ENCODE measurements around the gene COMMD10.
"Not testable (repeated sequence)": the region's sequence is repeated elsewhere in the genome, so short reads cannot be mapped to it uniquely, and the experiment has no call there.

Gene COMMD10

GRCh38 chr5:116104941-116105340, 20.1 kb downstream of the COMMD10 start:
- H2BK120ac ChIP-seq (ENCODE audit: low read depth, low read length); H3K36me3 ChIP-seq (ENCODE audit: control insufficient read depth in 1 of 2, insufficient read depth in 2 of 2, low read depth in 1 of 2, low read length in 2 of 2); H3K4me1 ChIP-seq (ENCODE audit: control insufficient read depth, insufficient read depth, low read depth, low read length); H3K18ac ChIP-seq (ENCODE audit: low read depth in 1 of 2, low read length in 2 of 2); H3K4me2 ChIP-seq (ENCODE audit: low read length, poor library complexity, severe bottlenecking); H3K23ac ChIP-seq (ENCODE audit: low read length in 2 of 2); H2BK5ac ChIP-seq (ENCODE audit: low read depth, low read length, poor library complexity, severe bottlenecking); H3K27ac ChIP-seq (ENCODE audit: low read length, poor library complexity, severe bottlenecking); H4K91ac ChIP-seq (ENCODE audit: low read length); DNase-seq; H3K9me3 ChIP-seq (ENCODE audit: control insufficient read depth, low read length); H3K27me3 ChIP-seq (ENCODE audit: control insufficient read depth in 1 of 2, insufficient read depth in 1 of 2, low read length in 2 of 2); H2BK15ac ChIP-seq (ENCODE audit: low read depth, poor library complexity, severe bottlenecking); H2BK12ac ChIP-seq (ENCODE audit: low read length in 2 of 2); H3K14ac ChIP-seq (ENCODE audit: low read length in 2 of 2); H3K4ac ChIP-seq (ENCODE audit: low read depth in 1 of 2, low read length in 2 of 2); H2AFZ ChIP-seq (ENCODE audit: low read depth, low read length); H2AK5ac ChIP-seq (ENCODE audit: low read length, severe bottlenecking); H3K4me3 ChIP-seq (ENCODE audit: insufficient read depth in 1 of 2, low read depth in 1 of 2, low read length in 2 of 2); H4K8ac ChIP-seq (ENCODE audit: low read length); H3K9ac ChIP-seq (ENCODE audit: low read length): not testable (repeated sequence)
- peaks cover 13% of the 10 kb centered on the region for H3K79me1 ChIP-seq (replicated peaks; ENCODE audit: low read length, poor library complexity, severe bottlenecking)
- 94% methylated on average over 2 of the region's 2 CpGs for WGBS

GRCh38 chr5:116115163-116115562, 30.3 kb downstream of the COMMD10 start:
- Histone ChIP-seq H2AK5ac (ENCODE audit: low read length, severe bottlenecking) (no peak overlapping the region), H4K8ac (ENCODE audit: low read length) (no peak overlapping the region), H3K23ac (ENCODE audit: low read length in 2 of 2) (no peak overlapping the region), H3K14ac (ENCODE audit: low read length in 2 of 2) (no peak overlapping the region), H3K79me1 (replicated peaks; ENCODE audit: low read length, poor library complexity, severe bottlenecking) (peaks cover 25% of the 10 kb centered on the region), H2BK12ac (ENCODE audit: low read length in 2 of 2) (no peak overlapping the region), H2BK15ac (ENCODE audit: low read depth, poor library complexity, severe bottlenecking) (no peak overlapping the region), H3K4ac (ENCODE audit: low read depth in 1 of 2, low read length in 2 of 2) (no peak overlapping the region), H3K18ac (ENCODE audit: low read depth in 1 of 2, low read length in 2 of 2) (no peak overlapping the region), H4K91ac (ENCODE audit: low read length) (no peak overlapping the region), H2BK5ac (ENCODE audit: low read depth, low read length, poor library complexity, severe bottlenecking) (no peak overlapping the region), H3K9me3 (ENCODE audit: control insufficient read depth, low read length) (peaks cover 20% of the 10 kb centered on the region), H3K4me1 (ENCODE audit: control insufficient read depth, insufficient read depth, low read depth, low read length) (no peaks in the 10 kb centered on the region), H3K9ac (ENCODE audit: low read length) (no peak overlapping the region), H3K36me3 (ENCODE audit: control insufficient read depth in 1 of 2, insufficient read depth in 2 of 2, low read depth in 1 of 2, low read length in 2 of 2) (peaks cover 3 to 8% of the 10 kb centered on the region in 2 experiments), H2AFZ (ENCODE audit: low read depth, low read length) (no peak overlapping the region), H3K27me3 (ENCODE audit: control insufficient read depth in 1 of 2, insufficient read depth in 1 of 2, low read length in 2 of 2) (no peaks in the 10 kb centered on the region), H3K27ac (ENCODE audit: low read length, poor library complexity, severe bottlenecking) (no peak overlapping the region), H2BK120ac (ENCODE audit: low read depth, low read length) (no peak overlapping the region), H3K4me3 (ENCODE audit: insufficient read depth in 1 of 2, low read depth in 1 of 2, low read length in 2 of 2) (no peak overlapping the region), H3K4me2 (ENCODE audit: low read length, poor library complexity, severe bottlenecking) (no peak overlapping the region)
- no peak for DNase-seq
- no CpG with 5 or more reads among the region's 1 CpG for WGBS

GRCh38 chr5:116130471-116130870, 45.6 kb downstream of the COMMD10 start:
- no peak overlapping the region for H3K23ac ChIP-seq (ENCODE audit: low read length in 2 of 2)

GRCh38 chr5:116130976-116131375, 46.2 kb downstream of the COMMD10 start:
- Histone ChIP-seq H3K9me3 (ENCODE audit: control insufficient read depth, low read length) (no peaks in the 10 kb centered on the region), H3K4ac (ENCODE audit: low read depth in 1 of 2, low read length in 2 of 2) (no peak overlapping the region), H3K79me1 (replicated peaks; ENCODE audit: low read length, poor library complexity, severe bottlenecking) (peaks cover 4% of the 10 kb centered on the region), H3K36me3 (ENCODE audit: control insufficient read depth in 1 of 2, insufficient read depth in 2 of 2, low read depth in 1 of 2, low read length in 2 of 2) (no peaks in the 10 kb centered on the region), H3K23ac (ENCODE audit: low read length in 2 of 2) (no peak overlapping the region), H3K9ac (ENCODE audit: low read length) (no peak overlapping the region), H4K91ac (ENCODE audit: low read length) (no peak overlapping the region), H2BK15ac (ENCODE audit: low read depth, poor library complexity, severe bottlenecking) (no peak overlapping the region), H2BK5ac (ENCODE audit: low read depth, low read length, poor library complexity, severe bottlenecking) (no peak overlapping the region), H4K8ac (ENCODE audit: low read length) (no peak overlapping the region), H3K4me3 (ENCODE audit: insufficient read depth in 1 of 2, low read depth in 1 of 2, low read length in 2 of 2) (no peak overlapping the region), H2AFZ (ENCODE audit: low read depth, low read length) (no peak overlapping the region), H2BK12ac (ENCODE audit: low read length in 2 of 2) (no peak overlapping the region), H3K14ac (ENCODE audit: low read length in 2 of 2) (no peak overlapping the region), H3K4me1 (ENCODE audit: control insufficient read depth, insufficient read depth, low read depth, low read length) (no peaks in the 10 kb centered on the region), H3K27ac (ENCODE audit: low read length, poor library complexity, severe bottlenecking) (no peak overlapping the region), H2BK120ac (ENCODE audit: low read depth, low read length) (no peak overlapping the region), H3K27me3 (ENCODE audit: control insufficient read depth in 1 of 2, insufficient read depth in 1 of 2, low read length in 2 of 2) (no peaks in the 10 kb centered on the region), H3K18ac (ENCODE audit: low read depth in 1 of 2, low read length in 2 of 2) (no peak overlapping the region), H3K4me2 (ENCODE audit: low read length, poor library complexity, severe bottlenecking) (no peak overlapping the region), H2AK5ac (ENCODE audit: low read length, severe bottlenecking) (no peak overlapping the region)
- WGBS, result no CpG with 5 or more reads among the region's 2 CpGs
- DNase-seq, result no peak

More at GRCh38 chr5:116130471-116130870, 45.6 kb downstream of the COMMD10 start:
- Histone ChIP-seq H3K27me3 (ENCODE audit: control insufficient read depth in 1 of 2, insufficient read depth in 1 of 2, low read length in 2 of 2) (no peaks in the 10 kb centered on the region), H3K4me2 (ENCODE audit: low read length, poor library complexity, severe bottlenecking) (no peak overlapping the region), H4K8ac (ENCODE audit: low read length) (no peak overlapping the region), H3K27ac (ENCODE audit: low read length, poor library complexity, severe bottlenecking) (no peak overlapping the region), H2BK12ac (ENCODE audit: low read length in 2 of 2) (no peak overlapping the region), H2BK5ac (ENCODE audit: low read depth, low read length, poor library complexity, severe bottlenecking) (no peak overlapping the region), H3K4ac (ENCODE audit: low read depth in 1 of 2, low read length in 2 of 2) (no peak overlapping the region), H2BK15ac (ENCODE audit: low read depth, poor library complexity, severe bottlenecking) (no peak overlapping the region), H3K14ac (ENCODE audit: low read length in 2 of 2) (no peak overlapping the region), H3K9me3 (ENCODE audit: control insufficient read depth, low read length) (no peaks in the 10 kb centered on the region), H4K91ac (ENCODE audit: low read length) (no peak overlapping the region), H3K36me3 (ENCODE audit: control insufficient read depth in 1 of 2, insufficient read depth in 2 of 2, low read depth in 1 of 2, low read length in 2 of 2) (no peaks in the 10 kb centered on the region), H3K4me3 (ENCODE audit: insufficient read depth in 1 of 2, low read depth in 1 of 2, low read length in 2 of 2) (no peak overlapping the region), H3K9ac (ENCODE audit: low read length) (no peak overlapping the region), H3K18ac (ENCODE audit: low read depth in 1 of 2, low read length in 2 of 2) (no peak overlapping the region), H2AFZ (ENCODE audit: low read depth, low read length) (no peak overlapping the region), H3K4me1 (ENCODE audit: control insufficient read depth, insufficient read depth, low read depth, low read length) (no peaks in the 10 kb centered on the region), H3K79me1 (replicated peaks; ENCODE audit: low read length, poor library complexity, severe bottlenecking) (peaks cover 4% of the 10 kb centered on the region), H2BK120ac (ENCODE audit: low read depth, low read length) (no peak overlapping the region), H2AK5ac (ENCODE audit: low read length, severe bottlenecking) (no peak overlapping the region)
- 80% methylated on average over 1 of the region's 2 CpGs for WGBS
- no peak for DNase-seq
